ENCODE data around the gene C6.
"Not testable (repeated sequence)": the region's sequence is repeated elsewhere in the genome, so short reads cannot be mapped to it uniquely, and the experiment has no call there.

Gene C6

GRCh38 chr5:41213340-41213739, at the start of gene C6:
TSS of gene C6 (minus strand) at chr5:41213532. CDS start at chr5:41203230, 10,302 bp downstream.
- DNase-seq = no peak

- peak; percentile 11 for DNase-seq
These were observed 43.1 kb upstream of the C6 start for GRCh38 chr5:41256400-41256799.

- no peak for DNase-seq
These were observed 39.8 kb upstream of the C6 start for GRCh38 chr5:41253109-41253508.

- no peak for DNase-seq
These were observed 38.7 kb upstream of the C6 start for GRCh38 chr5:41252036-41252435.

GRCh38 chr5:41250351-41250987, 37.1 kb upstream of the C6 start:
- no peak for DNase-seq

- DNase-seq = no peak
These were observed 33.8 kb upstream of the C6 start for GRCh38 chr5:41247135-41247534.

- no peak for DNase-seq
These were observed 33.0 kb upstream of the C6 start for GRCh38 chr5:41246376-41246775.

GRCh38 chr5:41243558-41243957, 30.2 kb upstream of the C6 start:
- DNase-seq = no peak

GRCh38 chr5:41240985-41241384, 27.7 kb upstream of the C6 start:
- no peak for DNase-seq

GRCh38 chr5:41240390-41240789, 27.1 kb upstream of the C6 start:
- no peak for DNase-seq

- no peak for DNase-seq
These were observed 21.1 kb upstream of the C6 start for GRCh38 chr5:41234475-41234874.

GRCh38 chr5:41232797-41233196, 19.5 kb upstream of the C6 start:
- no peak for DNase-seq

- not testable (repeated sequence) for DNase-seq
These were observed 16.9 kb upstream of the C6 start for GRCh38 chr5:41230276-41230675.

- no peak for DNase-seq
These were observed 10.6 kb upstream of the C6 start for GRCh38 chr5:41223962-41224361.

GRCh38 chr5:41219658-41220269, 6.4 kb upstream of the C6 start:
- DNase-seq = no peak

- DNase-seq = no peak
These were observed 5.8 kb upstream of the C6 start for GRCh38 chr5:41218929-41219657.

GRCh38 chr5:41214182-41214581, 850 bp upstream of the C6 start:
- no peak for DNase-seq

- DNase-seq = no peak
These were observed 397 bp downstream of the C6 start for GRCh38 chr5:41212935-41213334.

- DNase-seq = no peak
These were observed 1.9 kb downstream of the C6 start for GRCh38 chr5:41211417-41211816.

GRCh38 chr5:41205475-41205874, 7.9 kb downstream of the C6 start:
- not testable (repeated sequence) for DNase-seq

- no peak for DNase-seq
These were observed 10.3 kb downstream of the C6 start for GRCh38 chr5:41203033-41203432.

- DNase-seq = no peak
These were observed 12.1 kb downstream of the C6 start for GRCh38 chr5:41201082-41201772.

- DNase-seq = no peak
These were observed 12.8 kb downstream of the C6 start for GRCh38 chr5:41200506-41200905.

GRCh38 chr5:41199660-41200059, 13.7 kb downstream of the C6 start:
- no peak for DNase-seq
